ENCODE results near the gene CTNNBL1. TPM values are rescaled to one million over a fixed set of nuclear protein-coding genes. Genes with fewer than 3 reads are reported as not detected.

Gene CTNNBL1
- total and polyA plus RNA-seq, 2 experiments from 2014 or later, result 36.3 to 68.7 TPM

DNA sequence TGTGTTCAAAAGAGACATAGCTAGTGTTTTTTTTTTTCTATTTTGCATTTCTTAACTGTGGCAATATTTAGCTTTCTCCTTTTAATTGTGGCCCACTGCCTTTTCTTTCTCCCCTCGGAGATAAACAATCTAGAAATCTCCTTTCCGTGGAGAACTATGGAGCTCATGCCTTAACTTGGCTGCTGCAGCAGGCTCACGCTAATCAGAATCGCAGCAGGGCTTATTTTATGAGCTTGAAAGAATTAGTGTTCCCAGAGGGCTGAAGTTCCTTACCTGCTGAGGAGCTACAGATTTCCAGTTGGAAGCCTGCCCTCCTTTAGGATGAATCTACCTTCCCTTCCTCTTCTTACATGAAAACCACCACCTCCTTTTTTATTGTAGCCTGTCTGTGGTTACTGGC is 35.6 kb downstream of the CTNNBL1 start:
- H3K27ac ChIP-seq (ENCODE audit: low read depth), result no peak overlapping the region

DNA sequence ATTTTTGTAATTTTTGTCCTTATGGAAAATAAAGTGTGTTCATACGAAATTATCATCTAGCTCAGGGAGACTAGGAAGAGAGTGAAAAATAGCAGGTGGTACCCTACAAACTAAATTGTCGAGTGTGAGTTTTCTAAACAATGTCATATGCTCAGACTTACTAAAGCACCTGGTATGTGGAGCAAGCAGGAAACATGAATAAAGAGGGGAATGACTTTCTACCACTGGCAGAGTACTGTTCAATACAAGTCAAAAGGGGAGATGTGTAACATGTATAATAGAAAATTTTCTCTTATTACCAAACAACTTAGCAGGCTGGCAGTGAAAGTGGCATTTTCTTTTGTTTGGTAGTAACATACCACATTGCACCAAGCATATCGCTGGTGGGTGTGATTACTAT is 36.1 kb downstream of the CTNNBL1 start:
- H4K20me1 ChIP-seq (replicated peaks; ENCODE audit: insufficient read depth), result peaks cover 13% of the 10 kb centered on the region
- H3K4me2 ChIP-seq, result no peak overlapping the region
- peak overlapping the region; percentile 28; the same call in 1 of the 2 replicates for H3K27ac Mint-ChIP-seq
- TF ChIP-seq EZH2 (IDR thresholded peaks at IDR 0.05; ENCODE audit: low read depth, unreplicated experiment), result no peak
- no peak for TF ChIP-seq EZH2phosphoT487 (IDR thresholded peaks at IDR 0.05; ENCODE audit: unreplicated experiment)
- TF ChIP-seq, protein P1, sequence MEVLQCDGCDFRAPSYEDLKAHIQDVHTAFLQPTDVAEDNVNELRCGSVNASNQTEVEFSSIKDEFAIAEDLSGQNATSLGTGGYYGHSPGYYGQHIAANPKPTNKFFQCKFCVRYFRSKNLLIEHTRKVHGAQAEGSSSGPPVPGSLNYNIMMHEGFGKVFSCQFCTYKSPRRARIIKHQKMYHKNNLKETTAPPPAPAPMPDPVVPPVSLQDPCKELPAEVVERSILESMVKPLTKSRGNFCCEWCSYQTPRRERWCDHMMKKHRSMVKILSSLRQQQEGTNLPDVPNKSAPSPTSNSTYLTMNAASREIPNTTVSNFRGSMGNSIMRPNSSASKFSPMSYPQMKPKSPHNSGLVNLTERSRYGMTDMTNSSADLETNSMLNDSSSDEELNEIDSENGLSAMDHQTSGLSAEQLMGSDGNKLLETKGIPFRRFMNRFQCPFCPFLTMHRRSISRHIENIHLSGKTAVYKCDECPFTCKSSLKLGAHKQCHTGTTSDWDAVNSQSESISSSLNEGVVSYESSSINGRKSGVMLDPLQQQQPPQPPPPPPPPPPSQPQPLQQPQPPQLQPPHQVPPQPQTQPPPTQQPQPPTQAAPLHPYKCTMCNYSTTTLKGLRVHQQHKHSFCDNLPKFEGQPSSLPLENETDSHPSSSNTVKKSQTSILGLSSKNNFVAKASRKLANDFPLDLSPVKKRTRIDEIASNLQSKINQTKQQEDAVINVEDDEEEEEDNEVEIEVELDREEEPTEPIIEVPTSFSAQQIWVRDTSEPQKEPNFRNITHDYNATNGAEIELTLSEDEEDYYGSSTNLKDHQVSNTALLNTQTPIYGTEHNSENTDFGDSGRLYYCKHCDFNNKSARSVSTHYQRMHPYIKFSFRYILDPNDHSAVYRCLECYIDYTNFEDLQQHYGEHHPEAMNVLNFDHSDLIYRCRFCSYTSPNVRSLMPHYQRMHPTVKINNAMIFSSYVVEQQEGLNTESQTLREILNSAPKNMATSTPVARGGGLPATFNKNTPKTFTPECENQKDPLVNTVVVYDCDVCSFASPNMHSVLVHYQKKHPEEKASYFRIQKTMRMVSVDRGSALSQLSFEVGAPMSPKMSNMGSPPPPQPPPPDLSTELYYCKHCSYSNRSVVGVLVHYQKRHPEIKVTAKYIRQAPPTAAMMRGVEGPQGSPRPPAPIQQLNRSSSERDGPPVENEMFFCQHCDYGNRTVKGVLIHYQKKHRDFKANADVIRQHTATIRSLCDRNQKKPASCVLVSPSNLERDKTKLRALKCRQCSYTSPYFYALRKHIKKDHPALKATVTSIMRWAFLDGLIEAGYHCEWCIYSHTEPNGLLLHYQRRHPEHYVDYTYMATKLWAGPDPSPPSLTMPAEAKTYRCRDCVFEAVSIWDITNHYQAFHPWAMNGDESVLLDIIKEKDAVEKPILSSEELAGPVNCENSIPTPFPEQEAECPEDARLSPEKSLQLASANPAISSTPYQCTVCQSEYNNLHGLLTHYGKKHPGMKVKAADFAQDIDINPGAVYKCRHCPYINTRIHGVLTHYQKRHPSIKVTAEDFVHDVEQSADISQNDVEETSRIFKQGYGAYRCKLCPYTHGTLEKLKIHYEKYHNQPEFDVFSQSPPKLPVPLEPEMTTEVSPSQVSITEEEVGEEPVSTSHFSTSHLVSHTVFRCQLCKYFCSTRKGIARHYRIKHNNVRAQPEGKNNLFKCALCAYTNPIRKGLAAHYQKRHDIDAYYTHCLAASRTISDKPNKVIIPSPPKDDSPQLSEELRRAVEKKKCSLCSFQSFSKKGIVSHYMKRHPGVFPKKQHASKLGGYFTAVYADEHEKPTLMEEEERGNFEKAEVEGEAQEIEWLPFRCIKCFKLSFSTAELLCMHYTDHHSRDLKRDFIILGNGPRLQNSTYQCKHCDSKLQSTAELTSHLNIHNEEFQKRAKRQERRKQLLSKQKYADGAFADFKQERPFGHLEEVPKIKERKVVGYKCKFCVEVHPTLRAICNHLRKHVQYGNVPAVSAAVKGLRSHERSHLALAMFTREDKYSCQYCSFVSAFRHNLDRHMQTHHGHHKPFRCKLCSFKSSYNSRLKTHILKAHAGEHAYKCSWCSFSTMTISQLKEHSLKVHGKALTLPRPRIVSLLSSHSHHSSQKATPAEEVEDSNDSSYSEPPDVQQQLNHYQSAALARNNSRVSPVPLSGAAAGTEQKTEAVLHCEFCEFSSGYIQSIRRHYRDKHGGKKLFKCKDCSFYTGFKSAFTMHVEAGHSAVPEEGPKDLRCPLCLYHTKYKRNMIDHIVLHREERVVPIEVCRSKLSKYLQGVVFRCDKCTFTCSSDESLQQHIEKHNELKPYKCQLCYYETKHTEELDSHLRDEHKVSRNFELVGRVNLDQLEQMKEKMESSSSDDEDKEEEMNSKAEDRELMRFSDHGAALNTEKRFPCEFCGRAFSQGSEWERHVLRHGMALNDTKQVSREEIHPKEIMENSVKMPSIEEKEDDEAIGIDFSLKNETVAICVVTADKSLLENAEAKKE (CRISPR knock-in tag; IDR thresholded peaks at IDR 0.05), result no peak
- TF ChIP-seq JUNB (IDR thresholded peaks at IDR 0.05; ENCODE audit: unreplicated experiment), result no peak
- TF ChIP-seq, protein P2, sequence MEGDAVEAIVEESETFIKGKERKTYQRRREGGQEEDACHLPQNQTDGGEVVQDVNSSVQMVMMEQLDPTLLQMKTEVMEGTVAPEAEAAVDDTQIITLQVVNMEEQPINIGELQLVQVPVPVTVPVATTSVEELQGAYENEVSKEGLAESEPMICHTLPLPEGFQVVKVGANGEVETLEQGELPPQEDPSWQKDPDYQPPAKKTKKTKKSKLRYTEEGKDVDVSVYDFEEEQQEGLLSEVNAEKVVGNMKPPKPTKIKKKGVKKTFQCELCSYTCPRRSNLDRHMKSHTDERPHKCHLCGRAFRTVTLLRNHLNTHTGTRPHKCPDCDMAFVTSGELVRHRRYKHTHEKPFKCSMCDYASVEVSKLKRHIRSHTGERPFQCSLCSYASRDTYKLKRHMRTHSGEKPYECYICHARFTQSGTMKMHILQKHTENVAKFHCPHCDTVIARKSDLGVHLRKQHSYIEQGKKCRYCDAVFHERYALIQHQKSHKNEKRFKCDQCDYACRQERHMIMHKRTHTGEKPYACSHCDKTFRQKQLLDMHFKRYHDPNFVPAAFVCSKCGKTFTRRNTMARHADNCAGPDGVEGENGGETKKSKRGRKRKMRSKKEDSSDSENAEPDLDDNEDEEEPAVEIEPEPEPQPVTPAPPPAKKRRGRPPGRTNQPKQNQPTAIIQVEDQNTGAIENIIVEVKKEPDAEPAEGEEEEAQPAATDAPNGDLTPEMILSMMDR (conservative IDR thresholded peaks at IDR 0.05; ENCODE audit: low read depth in 2 of 2), result no peak
- TF ChIP-seq, protein P3, sequence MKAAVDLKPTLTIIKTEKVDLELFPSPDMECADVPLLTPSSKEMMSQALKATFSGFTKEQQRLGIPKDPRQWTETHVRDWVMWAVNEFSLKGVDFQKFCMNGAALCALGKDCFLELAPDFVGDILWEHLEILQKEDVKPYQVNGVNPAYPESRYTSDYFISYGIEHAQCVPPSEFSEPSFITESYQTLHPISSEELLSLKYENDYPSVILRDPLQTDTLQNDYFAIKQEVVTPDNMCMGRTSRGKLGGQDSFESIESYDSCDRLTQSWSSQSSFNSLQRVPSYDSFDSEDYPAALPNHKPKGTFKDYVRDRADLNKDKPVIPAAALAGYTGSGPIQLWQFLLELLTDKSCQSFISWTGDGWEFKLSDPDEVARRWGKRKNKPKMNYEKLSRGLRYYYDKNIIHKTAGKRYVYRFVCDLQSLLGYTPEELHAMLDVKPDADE (IDR thresholded peaks at IDR 0.05), result no peak
- TF ChIP-seq CREB1 (CRISPR knock-in tag; IDR thresholded peaks at IDR 0.05; ENCODE audit: low read depth), result no peak
- no peak for TF ChIP-seq NANOG (IDR thresholded peaks at IDR 0.05; ENCODE audit: borderline replicate concordance)
- H3K4me3 Mint-ChIP-seq, result no peak overlapping the region
- no peak overlapping the region for H3K27ac ChIP-seq (ENCODE audit: low read depth)
- peaks cover 38% of the 10 kb centered on the region for H3K79me2 ChIP-seq (replicated peaks; ENCODE audit: insufficient read depth)
- H3K4me1 ChIP-seq (ENCODE audit: insufficient read depth), result no peaks in the 10 kb centered on the region
- H3K36me3 ChIP-seq (ENCODE audit: insufficient read depth), result no peaks in the 10 kb centered on the region
- H3K9me3 Mint-ChIP-seq, result no peaks in the 10 kb centered on the region
- no peaks in the 10 kb centered on the region for H3F3A ChIP-seq (replicated peaks; ENCODE audit: low read depth)
- peaks cover 38% of the 10 kb centered on the region for H3K4me1 Mint-ChIP-seq
- H2AFZ ChIP-seq, result no peak overlapping the region
- DNase-seq (ENCODE audit: low spot score), result no peak
- no peaks in the 10 kb centered on the region for H3K27me3 ChIP-seq (ENCODE audit: insufficient read depth)
- H3K9me2 ChIP-seq (ENCODE audit: insufficient read depth), result no peaks in the 10 kb centered on the region
- H3K36me3 Mint-ChIP-seq (ENCODE audit: low read depth), result peaks cover 7% of the 10 kb centered on the region
- H3K27me3 Mint-ChIP-seq (ENCODE audit: insufficient read depth, low read depth, poor library complexity), result peaks cover 2% of the 10 kb centered on the region
- no peak for ATAC-seq
- no peak overlapping the region for H3K4me3 ChIP-seq

More for the DNA sequence above, 35.6 kb downstream of the CTNNBL1 start:
- Histone ChIP-seq H3K9me2 (ENCODE audit: insufficient read depth) (no peaks in the 10 kb centered on the region), H4K20me1 (replicated peaks; ENCODE audit: insufficient read depth) (peaks cover 13% of the 10 kb centered on the region), H2AFZ (no peak overlapping the region), H3K27me3 (ENCODE audit: insufficient read depth) (no peaks in the 10 kb centered on the region), H3K4me1 (ENCODE audit: insufficient read depth) (no peaks in the 10 kb centered on the region), H3F3A (replicated peaks; ENCODE audit: low read depth) (no peaks in the 10 kb centered on the region), H3K4me3 (no peak overlapping the region), H3K4me2 (no peak overlapping the region), H3K36me3 (ENCODE audit: insufficient read depth) (no peaks in the 10 kb centered on the region), H3K79me2 (replicated peaks; ENCODE audit: insufficient read depth) (peaks cover 41% of the 10 kb centered on the region)
- TF ChIP-seq, protein P2 (conservative IDR thresholded peaks at IDR 0.05; ENCODE audit: low read depth in 2 of 2), result no peak
- no peak for TF ChIP-seq POLR2AphosphoS5 (IDR thresholded peaks at IDR 0.05; ENCODE audit: low read depth)
- no peak overlapping the region for H3K4me3 Mint-ChIP-seq
- DNase-seq (ENCODE audit: low spot score), result no peak
- peak overlapping the region; percentile 28; the same call in 1 of the 2 replicates for H3K27ac Mint-ChIP-seq
- H3K27me3 Mint-ChIP-seq (ENCODE audit: insufficient read depth, low read depth, poor library complexity), result peaks cover 2% of the 10 kb centered on the region
- peaks cover 7% of the 10 kb centered on the region for H3K36me3 Mint-ChIP-seq (ENCODE audit: low read depth)
- peaks cover 38% of the 10 kb centered on the region for H3K4me1 Mint-ChIP-seq
- ATAC-seq, result no peak
- no peaks in the 10 kb centered on the region for H3K9me3 Mint-ChIP-seq

Measured in GM23338 (cell line).